PC-3 (cell line): ENCODE data around the gene ATG4B. TPM values are rescaled to one million over a fixed set of nuclear protein-coding genes. Genes with fewer than 3 reads are reported as not detected.
A peak's percentile ranks its signal among the peaks of the same experiment; 100 is the strongest.

Experiments
- ATAC-seq: fragments of 200-7000 bp; cut with Tn5 transposase; 2 replicates; pipeline ENCODE4 v1.9.1; 2020; ENCODE audit warnings: mild to moderate bottlenecking, moderate library complexity
- BruUV-seq: library from RNA; stranded (reverse); fragments of 400-500 nt; replicated peaks from 2 replicates; lab custom pipeline; 2021; lab: Mats Ljungman, UMichigan
- CTCF ChIA-PET: fragments of 300-600 bp; sonication (Branson Sonifier 250); formaldehyde crosslinking; loops from one replicate; lab custom pipeline; 2022; ENCODE audit warnings: antibody characterized with exemption; lab: Charles Lee
- POLR2A ChIA-PET: fragments of 300-600 bp; sonication (Branson Sonifier 250); formaldehyde crosslinking; loops from one replicate; lab custom pipeline; 2022; ENCODE audit warnings: antibody characterized with exemption; ENCODE audit not compliant: unreplicated experiment; lab: Charles Lee
- DNase-seq: peaks from one replicate; pipeline ENCODE4 v3.0.0-alpha.2; 2015
- H2AFZ ChIP-seq: fragments of 300-600 bp; sonication (generic); 2 replicates; pipeline ENCODE4 v1.6.0; 2016; ENCODE audit warnings: antibody characterized with exemption, low read length
- H3F3A ChIP-seq: fragments of 300-600 bp; sonication (generic); one replicate; pipeline ENCODE4 v1.6.0; 2017; ENCODE audit warnings: antibody characterized with exemption, low read length, control low read depth, mild to moderate bottlenecking; ENCODE audit not compliant: unreplicated experiment
- H3K27ac ChIP-seq: fragments of 300-600 bp; sonication (generic); 2 replicates; pipeline ENCODE4 v1.5.1; 2016; ENCODE audit warnings: mild to moderate bottlenecking, low read length
- H3K27me3 ChIP-seq: fragments of 300-600 bp; sonication (generic); 2 replicates; pipeline ENCODE4 v1.6.1; 2016; ENCODE audit warnings: low read length, mixed read lengths
- H3K36me3 ChIP-seq: fragments of 300-600 bp; sonication (generic); 2 replicates; pipeline ENCODE4 v1.6.1; 2016; ENCODE audit warnings: low read depth, mixed run types, low read length, mixed read lengths
- H3K4me1 ChIP-seq: fragments of 300-600 bp; sonication (generic); 2 replicates; pipeline ENCODE4 v1.5.1; 2016; ENCODE audit warnings: low read length; ENCODE audit not compliant: insufficient read depth
- H3K4me2 ChIP-seq: fragments of 300-600 bp; sonication (generic); 2 replicates; pipeline ENCODE4 v1.6.0; 2016; ENCODE audit warnings: low read length
- H3K4me3 ChIP-seq: fragments of 300-600 bp; sonication (generic); 2 replicates; pipeline ENCODE4 v1.5.1; 2016; ENCODE audit warnings: mild to moderate bottlenecking, low read length, mixed read lengths
- H3K79me2 ChIP-seq: fragments of 300-600 bp; sonication (generic); 2 replicates; pipeline ENCODE4 v1.6.1; 2017; ENCODE audit warnings: low read length, mixed read lengths
- H3K9ac ChIP-seq: fragments of 300-600 bp; sonication (generic); 2 replicates; pipeline ENCODE4 v1.6.0; 2016; ENCODE audit warnings: mild to moderate bottlenecking, low read length
- H3K9me2 ChIP-seq: fragments of 300-600 bp; sonication (generic); replicated peaks from 2 replicates; pipeline ENCODE4 v1.6.1; 2016; ENCODE audit warnings: mixed run types, low read length, mixed read lengths
- H3K9me3 ChIP-seq: fragments of 300-600 bp; sonication (generic); 2 replicates; pipeline ENCODE4 v1.6.1; 2016; ENCODE audit warnings: low read length, mixed read lengths
- H4K20me1 ChIP-seq: fragments of 300-600 bp; sonication (generic); 2 replicates; pipeline ENCODE4 v1.6.1; 2016; ENCODE audit warnings: low read length, mixed read lengths
- EZH2 ChIP-seq: fragments of 300-600 bp; sonication (generic); IDR thresholded peaks from one replicate; pipeline ENCODE4 v1.6.1; 2017; ENCODE audit warnings: antibody characterized with exemption, mild to moderate bottlenecking, low read length; ENCODE audit not compliant: unreplicated experiment
- EZH2phosphoT487 ChIP-seq: fragments of 300-600 bp; sonication (generic); IDR thresholded peaks from 2 replicates; pipeline ENCODE4 v1.6.1; 2018; ENCODE audit warnings: mild to moderate bottlenecking, antibody characterized with exemption, low read length, borderline replicate concordance
- intact Hi-C: fragments of 100-400 bp; cut with micrococcal nuclease; formaldehyde crosslinking; loops from 2 replicates; pipeline ENCODE4 v1.9.0; 2023
- total RNA-seq: library from RNA; depleted of rRNA; stranded (reverse); fragments of >200 nt; gene quantifications from 2 replicates; pipeline ENCODE4 v1.2.3, GENCODE V29; 2014
- TF ChIP-seq, protein P1 (sequence below): fragments of 300-600 bp; sonication (generic); conservative IDR thresholded peaks from 2 replicates; pipeline ENCODE4 v1.5.1; 2017; ENCODE audit warnings: antibody characterized with exemption, low read depth, mild to moderate bottlenecking, low read length

Gene ATG4B
- total RNA-seq, 1 experiment from 2014 or later, result 83.0 TPM

DNA sequence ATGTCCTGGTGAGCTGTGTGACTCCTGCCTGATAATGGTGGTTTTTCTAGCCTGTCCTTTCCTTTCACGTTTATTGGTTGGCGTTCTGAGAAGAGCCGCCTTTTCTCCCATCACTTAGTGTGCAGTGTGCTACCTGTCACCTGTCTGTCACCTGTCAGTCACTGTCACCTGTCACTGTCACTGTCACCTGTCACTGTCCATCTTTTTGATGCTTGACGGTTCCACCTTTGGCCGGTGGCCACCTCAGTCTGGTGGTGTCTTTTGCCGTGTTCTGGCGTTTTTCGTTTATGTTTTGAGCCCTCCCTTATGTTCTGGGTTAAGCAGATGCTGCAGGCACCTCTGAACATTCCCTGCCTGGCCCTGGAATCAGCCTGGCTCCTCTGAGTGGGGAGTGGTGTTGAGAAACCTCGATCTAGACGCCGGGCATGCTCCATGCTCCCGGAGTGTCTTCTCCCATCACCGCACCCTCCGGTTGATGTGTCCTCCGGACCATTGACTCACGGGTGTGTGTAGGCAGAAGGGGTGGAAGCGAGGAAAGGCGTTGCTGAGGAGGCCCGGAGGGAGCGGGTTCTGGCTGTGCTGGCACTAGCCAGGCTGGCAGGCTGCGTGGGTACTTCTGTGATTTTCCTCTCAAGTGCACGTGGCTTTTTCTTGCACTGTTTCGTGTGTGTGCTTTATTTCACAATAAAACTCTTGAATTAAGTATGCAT lies 28.4 kb downstream of the ATG4B start:
- Histone ChIP-seq H4K20me1 (no peaks in the 10 kb centered on the region), H3K36me3 (peaks cover 8% of the 10 kb centered on the region; the same call in 1 of the 2 replicates), H3K9me2 (no peaks in the 10 kb centered on the region), H3K9ac (0 out of 2 replicates have a peak overlapping the region, but pooled peaks have one; percentile 36), H3K79me2 (no peaks in the 10 kb centered on the region), H3K9me3 (no peaks in the 10 kb centered on the region), H3K27ac (peak overlapping the region; percentile 69), H2AFZ (no peak overlapping the region), H3K27me3 (no peaks in the 10 kb centered on the region), H3K4me2 (no peak overlapping the region), H3K4me3 (no peak overlapping the region), H3F3A (no peaks in the 10 kb centered on the region), H3K4me1 (peaks cover 16% of the 10 kb centered on the region)
- DNase-seq, result no peak
- TF ChIP-seq EZH2 (no peak), EZH2phosphoT487 (no peak)
- TF ChIP-seq, protein P1, sequence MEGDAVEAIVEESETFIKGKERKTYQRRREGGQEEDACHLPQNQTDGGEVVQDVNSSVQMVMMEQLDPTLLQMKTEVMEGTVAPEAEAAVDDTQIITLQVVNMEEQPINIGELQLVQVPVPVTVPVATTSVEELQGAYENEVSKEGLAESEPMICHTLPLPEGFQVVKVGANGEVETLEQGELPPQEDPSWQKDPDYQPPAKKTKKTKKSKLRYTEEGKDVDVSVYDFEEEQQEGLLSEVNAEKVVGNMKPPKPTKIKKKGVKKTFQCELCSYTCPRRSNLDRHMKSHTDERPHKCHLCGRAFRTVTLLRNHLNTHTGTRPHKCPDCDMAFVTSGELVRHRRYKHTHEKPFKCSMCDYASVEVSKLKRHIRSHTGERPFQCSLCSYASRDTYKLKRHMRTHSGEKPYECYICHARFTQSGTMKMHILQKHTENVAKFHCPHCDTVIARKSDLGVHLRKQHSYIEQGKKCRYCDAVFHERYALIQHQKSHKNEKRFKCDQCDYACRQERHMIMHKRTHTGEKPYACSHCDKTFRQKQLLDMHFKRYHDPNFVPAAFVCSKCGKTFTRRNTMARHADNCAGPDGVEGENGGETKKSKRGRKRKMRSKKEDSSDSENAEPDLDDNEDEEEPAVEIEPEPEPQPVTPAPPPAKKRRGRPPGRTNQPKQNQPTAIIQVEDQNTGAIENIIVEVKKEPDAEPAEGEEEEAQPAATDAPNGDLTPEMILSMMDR, result no peak
- intact Hi-C loops, result loop anchor here (2.0 kb wide), 1 partner anchor 37 kb away; the partner anchor contains the start of gene ING5
- ATAC-seq, result no peak
- POLR2A ChIA-PET, result no interaction called here
- CTCF ChIA-PET, result no interaction called here
- BruUV-seq, result no TSS peak

DNA sequence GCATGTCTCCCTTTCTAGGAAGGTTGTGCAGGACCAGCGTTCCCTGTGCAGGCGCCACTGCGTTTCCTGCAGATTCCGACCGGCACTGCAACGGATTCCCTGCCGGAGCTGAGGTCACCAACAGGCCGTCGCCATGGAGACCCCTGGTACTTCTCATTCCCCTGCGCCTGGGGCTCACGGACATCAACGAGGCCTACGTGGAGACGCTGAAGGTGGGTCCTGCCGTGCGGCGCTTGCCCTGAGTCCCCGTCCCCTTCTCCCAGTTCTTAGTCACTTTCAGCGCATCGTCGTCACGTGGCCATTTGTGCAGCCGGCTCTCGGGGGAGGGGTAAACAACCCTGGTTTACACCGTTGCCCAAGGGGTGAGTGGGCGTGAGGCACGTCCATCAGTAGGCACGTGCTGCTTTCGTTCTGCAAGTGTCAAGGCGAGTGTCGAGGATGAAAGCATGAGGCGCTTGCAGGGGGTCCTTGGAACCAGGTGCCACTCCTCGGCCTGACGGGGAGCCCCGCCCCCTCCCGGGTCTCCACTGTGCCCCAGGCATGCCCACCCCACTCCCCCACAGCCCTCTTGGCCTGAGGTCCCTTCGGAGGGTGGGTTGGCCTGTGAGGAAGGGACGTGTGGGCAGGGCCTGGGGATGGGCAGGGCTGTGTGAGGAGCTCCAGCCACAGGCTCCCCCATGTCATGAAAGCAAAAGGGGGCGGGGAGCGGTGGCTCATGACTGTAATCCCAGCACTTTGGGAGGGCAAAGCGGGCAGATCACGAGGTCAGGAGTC lies 29.3 kb downstream of the ATG4B start:
- H3K27ac ChIP-seq, result no peak overlapping the region

More for the DNA sequence above, 29.3 kb downstream of the ATG4B start:
- Histone ChIP-seq H3K4me3 (no peak overlapping the region), H3K36me3 (peaks cover 6% of the 10 kb centered on the region; the same call in 1 of the 2 replicates), H3K4me1 (peaks cover 16% of the 10 kb centered on the region), H3F3A (no peaks in the 10 kb centered on the region), H4K20me1 (no peaks in the 10 kb centered on the region), H3K27me3 (no peaks in the 10 kb centered on the region), H3K79me2 (no peaks in the 10 kb centered on the region), H3K4me2 (no peak overlapping the region), H3K9me3 (no peaks in the 10 kb centered on the region), H2AFZ (no peak overlapping the region), H3K9ac (no peak overlapping the region), H3K9me2 (no peaks in the 10 kb centered on the region)
- no TSS peak for BruUV-seq
- no peak for ATAC-seq
- TF ChIP-seq, protein P1, result no peak
- TF ChIP-seq EZH2 (no peak), EZH2phosphoT487 (no peak)
- ChIA-PET CTCF (no interaction called here), POLR2A (no interaction called here)
- intact Hi-C loops, result no loop called here
- no peak for DNase-seq
